Astrocyte (in vitro differentiated cells and primary cell): Measurements from ENCODE around the gene ZFHX3. TPM values are rescaled to one million over a fixed set of nuclear protein-coding genes. Genes with fewer than 3 reads are reported as not detected.

Source experiments
- DNase-seq: peaks from one replicate; pipeline ENCODE4 v3.0.0-alpha.2; 2010; ENCODE audit warnings: low read depth
- FAIRE-seq: peaks from 2 replicates; lab custom pipeline; 2011; peaks lifted over from hg19 to GRCh38; lab: Jason Lieb, UNC
- H2AFZ ChIP-seq: 2 replicates; pipeline ENCODE4 v1.6.0; 2012; ENCODE audit warnings: low read depth, low read length, inconsistent platforms
- H3K27ac ChIP-seq: 2 replicates; pipeline ENCODE4 v1.5.1; 2011; ENCODE audit warnings: low read depth, low read length, inconsistent platforms
- H3K27me3 ChIP-seq: 2 replicates; pipeline ENCODE4 v1.6.0; 2011; ENCODE audit warnings: low read length, inconsistent platforms; ENCODE audit not compliant: insufficient read depth
- H3K36me3 ChIP-seq: 2 replicates; pipeline ENCODE4 v1.5.1; 2011; ENCODE audit warnings: low read length, inconsistent platforms; ENCODE audit not compliant: insufficient read depth
- H3K4me1 ChIP-seq: 2 replicates; pipeline ENCODE4 v1.5.1; 2011; ENCODE audit warnings: low read length, inconsistent platforms; ENCODE audit not compliant: insufficient read depth
- H3K4me2 ChIP-seq: 2 replicates; pipeline ENCODE4 v1.6.0; 2012; ENCODE audit warnings: low read length, inconsistent platforms
- H3K4me3 ChIP-seq: 2 replicates; pipeline ENCODE4 v1.5.1; 2011; ENCODE audit warnings: low read depth, mild to moderate bottlenecking, low read length, inconsistent platforms; ENCODE audit not compliant: insufficient read depth
- H3K79me2 ChIP-seq: 2 replicates; pipeline ENCODE4 v1.6.0; 2012; ENCODE audit warnings: mild to moderate bottlenecking, low read length, inconsistent platforms; ENCODE audit not compliant: insufficient read depth
- H3K9ac ChIP-seq: 2 replicates; pipeline ENCODE4 v1.6.0; 2012; ENCODE audit warnings: mild to moderate bottlenecking, low read length, inconsistent platforms
- H3K9me3 ChIP-seq: 2 replicates; pipeline ENCODE4 v1.5.1; 2012; ENCODE audit warnings: low read depth, mild to moderate bottlenecking, low read length, inconsistent platforms; ENCODE audit not compliant: insufficient read depth
- H4K20me1 ChIP-seq: 2 replicates; pipeline ENCODE4 v1.6.0; 2012; ENCODE audit warnings: low read length, inconsistent platforms; ENCODE audit not compliant: insufficient read depth
- H3K27ac Mint-ChIP-seq: one replicate; pipeline ENCODE4 v1.8.0; 2021; ENCODE audit warnings: mild to moderate bottlenecking, mixed read lengths; ENCODE audit not compliant: unreplicated experiment
- H3K27me3 Mint-ChIP-seq: one replicate; pipeline ENCODE4 v1.8.0; 2021; ENCODE audit warnings: low read depth, mixed read lengths; ENCODE audit not compliant: unreplicated experiment
- H3K36me3 Mint-ChIP-seq: one replicate; pipeline ENCODE4 v1.8.0; 2021; ENCODE audit warnings: low read depth, mixed read lengths; ENCODE audit not compliant: unreplicated experiment
- H3K4me1 Mint-ChIP-seq: one replicate; pipeline ENCODE4 v1.8.0; 2021; ENCODE audit warnings: low read depth, mixed read lengths; ENCODE audit not compliant: unreplicated experiment
- H3K4me3 Mint-ChIP-seq: one replicate; pipeline ENCODE4 v1.8.0; 2021; ENCODE audit warnings: mild to moderate bottlenecking, moderate library complexity, mixed read lengths; ENCODE audit not compliant: unreplicated experiment
- H3K9me3 Mint-ChIP-seq: one replicate; pipeline ENCODE4 v1.8.0; 2021; ENCODE audit warnings: mild to moderate bottlenecking, mixed read lengths; ENCODE audit not compliant: unreplicated experiment
- CTCF ChIP-seq: IDR thresholded peaks from 2 replicates; pipeline ENCODE4 v1.5.1; 2011; ENCODE audit warnings: low read depth, mild to moderate bottlenecking, inconsistent platforms, low read length, moderate library complexity; ENCODE audit not compliant: insufficient read depth
- EZH2 ChIP-seq: IDR thresholded peaks from 2 replicates; pipeline ENCODE4 v1.6.1; 2012; ENCODE audit warnings: mild to moderate bottlenecking, low read length, inconsistent platforms; ENCODE audit not compliant: insufficient read depth
- total RNA-seq: library from RNA; stranded (reverse); gene quantifications from 2 replicates; pipeline ENCODE4 v1.2.1, GENCODE V29; 2021

The ZFHX3 gene
- total RNA-seq, 1 donor from 2014 or later, result 19.7 TPM

- peaks cover 28% of the 10 kb centered on the region for H3K4me1 Mint-ChIP-seq
Observed at GRCh38 chr16:72788269-72788809, 259.6 kb downstream of the ZFHX3 start.

GRCh38 chr16:72787514-72788268, 260.2 kb downstream of the ZFHX3 start:
- H3K4me1 Mint-ChIP-seq, result peaks cover 28% of the 10 kb centered on the region
- H3K36me3 Mint-ChIP-seq, result peaks cover 20% of the 10 kb centered on the region
- Histone ChIP-seq H3K9me3 (no peaks in the 10 kb centered on the region), H4K20me1 (no peaks in the 10 kb centered on the region), H3K36me3 (no peaks in the 10 kb centered on the region), H3K27me3 (no peaks in the 10 kb centered on the region), H3K9ac (peak overlapping the region; percentile 93), H3K4me2 (peak overlapping the region; percentile 98), H3K4me1 (peaks cover 24% of the 10 kb centered on the region), H2AFZ (peak overlapping the region; percentile 62), H3K79me2 (peaks cover 4% of the 10 kb centered on the region), H3K27ac (peak overlapping the region; percentile 97), H3K4me3 (peak overlapping the region; percentile 71)
- no peaks in the 10 kb centered on the region for H3K9me3 Mint-ChIP-seq
- peak overlapping the region; percentile 97 for H3K27ac Mint-ChIP-seq
- DNase-seq, result peak; percentile 89
- H3K27me3 Mint-ChIP-seq, result no peaks in the 10 kb centered on the region
- TF ChIP-seq CTCF (no peak), EZH2 (no peak)
- FAIRE-seq, result no peak
- peak overlapping the region; percentile 85 for H3K4me3 Mint-ChIP-seq

More at GRCh38 chr16:72788269-72788809, 259.6 kb downstream of the ZFHX3 start:
- Histone ChIP-seq H2AFZ (no peak overlapping the region), H4K20me1 (no peaks in the 10 kb centered on the region), H3K27ac (peak overlapping the region; percentile 87), H3K4me3 (peak overlapping the region; percentile 71), H3K79me2 (peaks cover 4% of the 10 kb centered on the region), H3K4me1 (peaks cover 24% of the 10 kb centered on the region), H3K9ac (peak overlapping the region; percentile 93), H3K27me3 (no peaks in the 10 kb centered on the region), H3K4me2 (peak overlapping the region; percentile 98), H3K9me3 (no peaks in the 10 kb centered on the region), H3K36me3 (peaks cover under 1% of the 10 kb centered on the region)
- H3K9me3 Mint-ChIP-seq, result peaks cover 2% of the 10 kb centered on the region
- peaks cover 24% of the 10 kb centered on the region for H3K36me3 Mint-ChIP-seq
- peak overlapping the region; percentile 34 for H3K27ac Mint-ChIP-seq
- H3K4me3 Mint-ChIP-seq, result peak overlapping the region; percentile 80
- DNase-seq (no peak), FAIRE-seq (no peak)
- H3K27me3 Mint-ChIP-seq, result no peaks in the 10 kb centered on the region
- TF ChIP-seq EZH2, result no peak
- TF ChIP-seq CTCF, result no peak

- no peak for DNase-seq
- peak overlapping the region; percentile 53 for H3K4me3 ChIP-seq
- peak overlapping the region; percentile 91 for H3K9ac ChIP-seq
- H2AFZ ChIP-seq, result peak overlapping the region; percentile 53
- H3K27me3 ChIP-seq, result no peaks in the 10 kb centered on the region
- FAIRE-seq, result no peak
- peaks cover 24% of the 10 kb centered on the region for H3K4me1 ChIP-seq
- H3K4me2 ChIP-seq, result peak overlapping the region; percentile 98
- no peak for TF ChIP-seq CTCF
- no peak for TF ChIP-seq EZH2
- Mint-ChIP-seq H3K4me1 (peaks cover 28% of the 10 kb centered on the region), H3K4me3 (peak overlapping the region; percentile 85), H3K27me3 (no peaks in the 10 kb centered on the region), H3K9me3 (no peaks in the 10 kb centered on the region), H3K27ac (peak overlapping the region; percentile 97), H3K36me3 (peaks cover 18% of the 10 kb centered on the region)
- no peaks in the 10 kb centered on the region for H3K9me3 ChIP-seq
- H4K20me1 ChIP-seq, result no peaks in the 10 kb centered on the region
- H3K27ac ChIP-seq, result peak overlapping the region; percentile 97
- no peaks in the 10 kb centered on the region for H3K36me3 ChIP-seq
- peaks cover 4% of the 10 kb centered on the region for H3K79me2 ChIP-seq
Observed at GRCh38 chr16:72787130-72787513, 260.8 kb downstream of the ZFHX3 start.
